ENCODE measurements around the gene CSGALNACT2. TPM values are rescaled to one million over a fixed set of nuclear protein-coding genes. Genes with fewer than 3 reads are reported as not detected.
A peak's percentile ranks its signal among the peaks of the same experiment; 100 is the strongest.

Gene CSGALNACT2
- total RNA-seq, 2 experiments from 2014 or later, result 19.3 to 19.5 TPM

DNA sequence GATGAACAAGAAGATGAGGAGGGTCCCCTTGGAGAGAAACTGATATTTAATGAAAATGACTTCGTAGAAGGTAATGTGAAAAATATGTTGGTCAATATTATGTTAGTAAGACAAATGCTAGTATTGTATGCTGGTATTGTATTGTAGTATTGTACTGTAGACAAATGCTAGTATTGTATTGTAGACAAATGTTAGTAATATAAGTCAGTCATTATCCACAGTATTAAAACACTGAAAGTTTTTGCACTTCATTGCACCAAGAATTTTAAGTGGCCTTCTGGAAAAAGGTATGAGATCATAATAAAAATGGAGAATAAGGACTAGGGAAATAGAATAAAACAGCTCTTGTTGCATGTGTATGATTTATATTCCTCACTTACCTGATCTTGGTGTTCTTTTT is 17.5 kb downstream of the CSGALNACT2 start:
- Mint-ChIP-seq H3K36me3 (ENCODE audit: low read depth) (peaks cover 12% of the 10 kb centered on the region), H3K27ac (no peak overlapping the region), H3K4me1 (peaks cover 52% of the 10 kb centered on the region), H3K4me3 (no peak overlapping the region), H3K9me3 (ENCODE audit: low read depth) (no peaks in the 10 kb centered on the region), H3K27me3 (no peaks in the 10 kb centered on the region)
- DNase-seq (no peak), ATAC-seq (no peak)
- ChIA-PET CTCF (interaction anchor here (1.0 to 2.3 kb wide), 3 partner anchors 14 to 46 kb away, joined by 3 to 10 read pairs (median 3); no protein-coding TSS in a partner anchor), POLR2A (interaction anchor here (0.9 kb wide), 1 partner anchor 16 kb away, joined by 3 read pairs; no protein-coding TSS in a partner anchor)
- intact Hi-C loops (cut with DNase I, micrococcal nuclease), result no loop called here

DNA sequence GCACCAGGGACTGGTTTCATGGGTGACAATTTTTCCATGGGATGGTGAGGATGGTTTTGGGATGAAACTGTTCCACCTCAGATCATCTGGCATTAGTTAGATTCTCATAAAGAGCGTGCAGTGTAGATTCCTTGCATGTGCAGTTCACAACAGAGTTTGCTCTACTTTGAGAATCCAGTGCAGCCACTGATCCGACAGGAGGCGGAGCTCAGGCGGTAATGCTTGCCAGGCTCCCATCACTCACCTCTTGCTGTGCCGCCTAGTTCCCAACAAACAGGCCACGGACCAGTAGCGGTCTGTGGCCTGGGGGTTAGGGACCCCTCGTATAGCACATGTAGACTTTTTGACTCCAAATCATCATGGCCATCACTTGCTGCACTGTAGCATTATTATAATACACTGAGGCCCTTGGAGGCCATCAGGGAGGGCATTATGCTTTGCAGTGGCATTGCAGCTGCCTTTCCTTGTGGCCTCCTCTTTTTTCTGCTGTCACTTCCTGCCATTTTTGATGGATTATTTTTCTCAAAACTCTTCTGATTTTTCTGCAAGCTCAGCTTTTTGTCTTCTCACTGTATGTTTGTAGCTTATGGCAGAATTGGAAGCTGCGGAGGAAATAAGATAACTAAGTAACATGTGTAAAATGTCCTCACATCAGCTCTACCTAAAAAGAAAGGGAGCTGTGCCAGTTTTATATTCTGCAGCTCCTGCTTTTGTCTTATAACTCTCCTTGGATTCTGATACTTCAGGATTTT is 18.5 kb downstream of the CSGALNACT2 start:
- DNase-seq, result no peak
- ChIA-PET POLR2A (interaction anchor here (1.3 kb wide), 1 partner anchor 17 kb away, joined by 5 read pairs; no protein-coding TSS in a partner anchor), CTCF (interaction anchor here (0.6 to 1.7 kb wide), 5 partner anchors 13 to 925 kb away, joined by 3 to 4 read pairs (median 3); no protein-coding TSS in a partner anchor)
- peaks cover 22% of the 10 kb centered on the region for H3K36me3 Mint-ChIP-seq (ENCODE audit: low read depth)
- intact Hi-C loops (cut with DNase I, micrococcal nuclease), result no loop called here
- peak overlapping the region; percentile 51 for H3K27ac Mint-ChIP-seq
- no peaks in the 10 kb centered on the region for H3K27me3 Mint-ChIP-seq
- no peak for ATAC-seq
- peaks cover 54% of the 10 kb centered on the region for H3K4me1 Mint-ChIP-seq
- H3K4me3 Mint-ChIP-seq, result no peak overlapping the region
- no peaks in the 10 kb centered on the region for H3K9me3 Mint-ChIP-seq (ENCODE audit: low read depth)

DNA sequence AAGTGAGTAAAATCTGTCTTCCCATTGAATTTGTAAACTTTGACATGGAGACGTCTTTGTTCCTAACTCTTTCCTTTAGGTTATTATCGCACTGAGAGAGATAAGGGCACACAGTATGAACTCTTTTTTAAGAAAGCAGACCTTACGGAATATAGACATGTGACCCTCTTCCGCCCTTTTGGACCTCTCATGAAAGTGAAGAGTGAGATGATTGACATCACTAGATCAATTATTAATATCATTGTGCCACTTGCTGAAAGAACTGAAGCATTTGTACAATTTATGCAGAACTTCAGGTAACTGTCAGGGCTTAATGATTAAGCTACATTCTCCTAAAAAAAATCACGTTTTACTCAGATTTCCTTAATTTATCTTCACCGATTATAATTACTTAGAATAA is 20.4 kb downstream of the CSGALNACT2 start:
- DNase-seq, result no peak
- no peak overlapping the region for H3K27ac Mint-ChIP-seq
- CTCF ChIA-PET, result interaction anchor here (1.2 kb wide), 1 partner anchor 19 kb away, joined by 3 read pairs; no protein-coding TSS in a partner anchor
- POLR2A ChIA-PET, result interaction anchor here (0.6 kb wide), 1 partner anchor 44 kb away, joined by 3 read pairs; no protein-coding TSS in a partner anchor
- intact Hi-C loops (cut with DNase I, micrococcal nuclease), result no loop called here
- no peaks in the 10 kb centered on the region for H3K9me3 Mint-ChIP-seq (ENCODE audit: low read depth)
- H3K36me3 Mint-ChIP-seq (ENCODE audit: low read depth), result peaks cover 37% of the 10 kb centered on the region
- H3K4me1 Mint-ChIP-seq, result peaks cover 64% of the 10 kb centered on the region
- no peaks in the 10 kb centered on the region for H3K27me3 Mint-ChIP-seq
- no peak overlapping the region for H3K4me3 Mint-ChIP-seq
- ATAC-seq, result no peak

DNA sequence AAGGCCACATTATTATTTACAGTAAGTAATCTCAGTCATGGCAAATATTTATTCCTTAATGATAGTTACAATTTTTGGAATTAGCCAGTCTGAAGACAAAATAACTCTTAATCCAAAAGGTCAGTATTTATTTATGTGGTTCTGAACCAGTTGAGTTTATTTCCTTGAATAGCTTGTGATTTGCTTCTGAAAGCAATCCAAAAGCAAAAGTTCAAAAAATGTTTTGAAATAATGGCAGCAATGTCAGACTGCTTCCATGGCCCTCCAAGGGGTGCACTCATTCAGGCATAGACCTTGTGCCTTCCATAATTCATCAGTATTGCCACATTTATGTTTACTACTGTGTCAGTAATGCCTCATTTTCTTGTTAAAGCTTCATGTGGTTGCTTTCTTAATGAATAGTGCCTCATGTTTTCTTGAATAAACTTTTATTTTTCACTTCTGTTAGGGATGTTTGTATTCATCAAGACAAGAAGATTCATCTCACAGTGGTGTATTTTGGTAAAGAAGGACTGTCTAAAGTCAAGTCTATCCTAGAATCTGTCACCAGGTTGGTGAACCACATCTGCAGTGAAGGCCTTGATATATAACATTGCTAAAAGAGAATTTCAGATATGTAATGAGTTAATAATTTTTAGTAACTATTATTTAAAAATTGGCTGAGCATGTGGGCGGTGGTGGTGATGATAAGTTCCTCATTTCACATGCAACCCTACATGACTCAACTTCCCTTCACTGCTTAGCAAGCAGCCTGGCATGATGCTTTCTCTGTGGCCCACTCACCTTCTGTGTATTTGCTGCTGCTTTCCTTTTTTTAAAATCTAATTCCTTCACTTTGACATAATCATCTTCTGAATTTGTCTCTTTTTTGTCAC is 22.0 kb downstream of the CSGALNACT2 start:
- peaks cover 45% of the 10 kb centered on the region for H3K36me3 Mint-ChIP-seq (ENCODE audit: low read depth)
- ATAC-seq, result peak; percentile 86
- peak overlapping the region; percentile 94 for H3K27ac Mint-ChIP-seq
- intact Hi-C loops (cut with DNase I, micrococcal nuclease), result loop anchor here (1.0 kb wide), 1 partner anchor 20 kb away; no protein-coding TSS in a partner anchor
- no peaks in the 10 kb centered on the region for H3K27me3 Mint-ChIP-seq
- CTCF ChIA-PET, result interaction anchor here (1.2 to 2.8 kb wide), 3 partner anchors 9 to 21 kb away, joined by 3 to 11 read pairs (median 5); no protein-coding TSS in a partner anchor
- peak; percentile 68 for DNase-seq
- H3K9me3 Mint-ChIP-seq (ENCODE audit: low read depth), result no peaks in the 10 kb centered on the region
- POLR2A ChIA-PET, result interaction anchor here (0.7 to 1.9 kb wide), 3 partner anchors 20 to 249 kb away, joined by 4 to 16 read pairs (median 13); partner anchors contain the start of genes CSGALNACT2 and HNRNPF
- H3K4me1 Mint-ChIP-seq, result peaks cover 59% of the 10 kb centered on the region
- peak overlapping the region; percentile 22 for H3K4me3 Mint-ChIP-seq

DNA sequence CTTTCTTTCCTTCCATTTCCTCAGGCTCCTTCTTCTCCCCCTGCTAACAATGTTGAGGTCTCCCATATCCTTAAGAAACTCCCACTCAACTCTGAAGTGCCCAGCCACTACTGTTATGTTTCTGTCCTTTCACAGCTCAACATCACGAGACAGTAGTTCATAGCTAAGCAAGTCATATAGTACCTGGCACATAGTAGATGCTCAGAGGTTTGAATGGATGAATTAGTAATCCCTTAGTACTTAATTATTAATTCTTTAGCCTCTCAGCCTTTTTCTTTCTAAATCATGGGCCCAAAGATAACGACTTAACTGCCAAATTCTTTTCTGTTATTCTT is 22.6 kb downstream of the CSGALNACT2 start:
- Mint-ChIP-seq H3K36me3 (ENCODE audit: low read depth) (peaks cover 41% of the 10 kb centered on the region), H3K4me3 (peak overlapping the region; percentile 22), H3K27me3 (no peaks in the 10 kb centered on the region), H3K27ac (peak overlapping the region; percentile 94), H3K4me1 (peaks cover 54% of the 10 kb centered on the region), H3K9me3 (ENCODE audit: low read depth) (no peaks in the 10 kb centered on the region)
- ATAC-seq (peak; percentile 92), DNase-seq (no peak)
- CTCF ChIA-PET, result interaction anchor here (2.8 kb wide), 1 partner anchor 20 kb away, joined by 11 read pairs; no protein-coding TSS in a partner anchor
- POLR2A ChIA-PET, result interaction anchor here (0.7 to 1.9 kb wide), 3 partner anchors 20 to 248 kb away, joined by 4 to 16 read pairs (median 13); partner anchors contain the start of genes CSGALNACT2 and HNRNPF
- intact Hi-C loops (cut with DNase I, micrococcal nuclease), result loop anchor here (1.0 kb wide), 1 partner anchor 21 kb away; no protein-coding TSS in a partner anchor

DNA sequence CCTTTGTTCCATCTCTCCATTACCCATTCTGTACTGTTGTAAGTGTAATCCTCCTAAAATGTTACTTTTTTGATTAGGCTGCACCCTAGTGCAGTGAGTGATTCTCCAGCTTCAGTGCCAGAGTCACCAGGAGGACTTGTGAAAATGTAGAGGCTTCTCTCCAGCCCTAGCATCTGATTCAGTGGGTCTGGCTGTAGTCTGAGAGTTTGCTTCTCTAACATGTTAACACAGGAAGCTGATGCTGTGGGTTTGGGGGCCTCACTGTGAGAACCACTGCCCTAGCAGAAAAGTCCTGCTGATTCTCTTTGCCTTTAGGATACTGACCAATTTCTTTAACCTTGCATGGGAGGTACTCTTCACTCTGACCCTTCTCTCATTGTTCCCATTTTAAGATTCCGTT is 24.4 kb downstream of the CSGALNACT2 start:
- Mint-ChIP-seq H3K27ac (peak overlapping the region; percentile 5), H3K9me3 (ENCODE audit: low read depth) (no peaks in the 10 kb centered on the region), H3K4me3 (no peak overlapping the region), H3K36me3 (ENCODE audit: low read depth) (peaks cover 36% of the 10 kb centered on the region), H3K4me1 (peaks cover 52% of the 10 kb centered on the region), H3K27me3 (no peaks in the 10 kb centered on the region)
- ChIA-PET CTCF (interaction anchor here (1.4 to 2.8 kb wide), 2 partner anchors 22 to 23 kb away, joined by 4 to 11 read pairs; no protein-coding TSS in a partner anchor), POLR2A (no interaction called here)
- DNase-seq (no peak), ATAC-seq (no peak)
- intact Hi-C loops (cut with DNase I, micrococcal nuclease), result no loop called here

DNA sequence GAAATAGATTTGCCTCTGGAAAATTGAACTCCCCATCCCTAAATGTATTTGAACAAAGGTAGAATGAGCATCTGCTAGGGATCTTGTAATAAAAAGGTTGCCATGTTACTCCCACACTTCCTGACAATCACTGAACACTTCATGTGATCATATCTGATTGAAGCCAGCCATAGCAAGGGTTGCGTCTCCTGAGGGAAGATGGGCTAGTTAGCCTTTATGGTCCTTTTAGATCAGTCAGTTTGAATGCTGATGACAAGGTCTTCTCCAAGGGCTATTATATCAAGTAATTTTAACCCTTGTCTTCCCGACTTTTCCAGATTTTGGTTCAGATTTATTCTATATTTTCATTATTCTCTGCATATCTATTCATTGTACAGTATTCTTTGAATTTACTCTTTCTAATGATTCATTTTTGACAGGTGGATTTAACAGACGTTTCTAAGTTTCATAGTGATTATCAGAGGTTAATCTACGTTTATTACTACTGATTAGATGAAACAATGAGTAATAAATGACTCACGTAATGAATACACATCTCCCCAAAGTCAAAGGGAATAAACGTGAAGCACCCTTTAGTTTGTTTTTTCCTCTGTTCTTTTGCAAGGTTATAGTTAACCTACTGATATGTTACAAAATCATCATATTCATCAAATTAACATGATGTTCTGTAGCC is 28.1 kb downstream of the CSGALNACT2 start:
- ATAC-seq (peak; percentile 58), DNase-seq (no peak)
- Mint-ChIP-seq H3K4me3 (no peak overlapping the region), H3K27me3 (no peaks in the 10 kb centered on the region), H3K9me3 (ENCODE audit: low read depth) (no peaks in the 10 kb centered on the region), H3K36me3 (ENCODE audit: low read depth) (peaks cover 48% of the 10 kb centered on the region), H3K27ac (peak overlapping the region; percentile 7), H3K4me1 (peaks cover 32% of the 10 kb centered on the region)
- intact Hi-C loops (cut with DNase I, micrococcal nuclease), result loop anchor here in 1 of 2 experiments (5.0 kb wide), 1 partner anchor 44 kb away; no protein-coding TSS in a partner anchor
- POLR2A ChIA-PET, result no interaction called here
- CTCF ChIA-PET, result interaction anchor here (1.2 to 1.4 kb wide), 2 partner anchors 14 to 36 kb away, joined by 4 to 6 read pairs; no protein-coding TSS in a partner anchor

DNA sequence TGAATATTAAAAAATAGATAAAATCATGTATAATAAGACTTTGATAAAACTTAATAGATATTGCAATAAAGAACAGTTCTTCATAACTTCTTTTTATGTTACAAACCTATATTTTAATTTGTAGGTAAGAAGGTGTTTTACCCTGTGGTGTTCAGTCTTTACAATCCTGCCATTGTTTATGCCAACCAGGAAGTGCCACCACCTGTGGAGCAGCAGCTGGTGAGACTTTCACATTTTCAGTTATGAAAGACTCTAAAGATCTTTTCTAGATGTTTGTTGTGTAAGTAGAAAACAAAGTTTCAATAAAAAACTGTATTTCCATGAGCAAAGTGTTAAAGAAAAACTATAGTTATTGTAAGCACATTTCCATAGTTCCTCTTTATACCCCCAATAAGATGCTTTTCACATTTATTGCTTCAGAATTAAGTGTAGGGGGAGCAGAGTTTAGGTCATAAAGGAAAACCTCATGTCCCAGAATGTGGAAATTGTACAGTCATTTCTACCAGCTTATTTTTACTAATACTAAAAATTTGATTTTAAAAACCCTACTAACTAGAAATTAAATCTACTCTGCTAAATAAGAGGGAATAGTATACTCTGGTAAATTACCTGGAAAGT is 28.7 kb downstream of the CSGALNACT2 start:
- no peaks in the 10 kb centered on the region for H3K9me3 Mint-ChIP-seq (ENCODE audit: low read depth)
- peaks cover 29% of the 10 kb centered on the region for H3K4me1 Mint-ChIP-seq
- no peak overlapping the region for H3K27ac Mint-ChIP-seq
- ATAC-seq (peak; percentile 16), DNase-seq (no peak)
- H3K27me3 Mint-ChIP-seq, result no peaks in the 10 kb centered on the region
- ChIA-PET POLR2A (no interaction called here), CTCF (interaction anchor here (1.2 kb wide), 1 partner anchor 35 kb away, joined by 6 read pairs; no protein-coding TSS in a partner anchor)
- no peak overlapping the region for H3K4me3 Mint-ChIP-seq
- peaks cover 48% of the 10 kb centered on the region for H3K36me3 Mint-ChIP-seq (ENCODE audit: low read depth)
- intact Hi-C loops (cut with DNase I, micrococcal nuclease), result loop anchor here in 1 of 2 experiments (5.0 kb wide), 1 partner anchor 45 kb away; no protein-coding TSS in a partner anchor

DNA sequence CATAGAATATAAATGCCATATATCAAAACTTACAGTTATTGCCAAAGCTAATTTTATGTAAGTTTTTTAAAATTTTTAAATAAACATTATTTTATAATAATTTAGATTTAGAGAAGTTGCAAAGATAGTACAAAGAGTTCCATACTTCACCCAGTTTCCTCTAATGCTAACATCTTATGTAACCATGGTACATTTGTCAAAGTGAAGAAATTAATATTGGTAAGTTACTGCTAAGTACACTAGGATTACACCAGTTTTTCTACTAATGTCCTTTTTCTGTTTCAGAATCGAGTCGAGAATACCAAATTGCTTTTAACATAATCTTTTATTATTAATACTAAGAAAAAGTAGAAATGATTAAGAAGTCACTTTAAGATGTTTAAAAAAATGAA is 29.2 kb downstream of the CSGALNACT2 start:
- Mint-ChIP-seq H3K4me1 (peaks cover 24% of the 10 kb centered on the region), H3K27ac (no peak overlapping the region), H3K4me3 (no peak overlapping the region), H3K9me3 (ENCODE audit: low read depth) (no peaks in the 10 kb centered on the region), H3K27me3 (no peaks in the 10 kb centered on the region), H3K36me3 (ENCODE audit: low read depth) (peaks cover 47% of the 10 kb centered on the region)
- no peak for ATAC-seq
- DNase-seq, result no peak
- CTCF ChIA-PET, result interaction anchor here (1.2 kb wide), 2 partner anchors 23 to 34 kb away, joined by 3 to 6 read pairs; no protein-coding TSS in a partner anchor
- intact Hi-C loops (cut with DNase I, micrococcal nuclease), result loop anchor here in 1 of 2 experiments (5.0 kb wide), 1 partner anchor 45 kb away; no protein-coding TSS in a partner anchor
- POLR2A ChIA-PET, result no interaction called here

DNA sequence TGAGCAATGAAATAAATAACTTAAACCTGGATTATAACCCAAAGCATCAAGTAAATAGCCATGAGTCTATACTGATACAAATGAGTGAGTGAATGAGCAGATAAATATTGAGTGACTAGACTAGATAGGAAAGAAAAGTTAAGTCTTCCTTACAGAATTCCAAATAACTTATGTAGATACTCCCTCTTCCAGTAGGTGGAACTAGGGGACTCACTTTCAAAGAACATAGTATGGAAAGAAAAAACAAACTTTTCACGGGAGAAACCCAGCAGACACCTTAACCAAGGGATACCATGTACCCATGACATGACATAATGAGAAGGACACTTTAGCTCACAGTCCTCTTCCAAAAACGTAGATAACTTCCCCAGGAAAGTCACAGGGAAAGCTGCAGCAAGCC is 32.2 kb downstream of the CSGALNACT2 start:
- ChIA-PET CTCF (interaction anchor here (0.8 to 3.1 kb wide), 3 partner anchors 10 to 32 kb away, joined by 3 to 10 read pairs (median 4); no protein-coding TSS in a partner anchor), POLR2A (no interaction called here)
- H3K27me3 Mint-ChIP-seq, result no peaks in the 10 kb centered on the region
- H3K9me3 Mint-ChIP-seq (ENCODE audit: low read depth), result no peaks in the 10 kb centered on the region
- ATAC-seq (no peak), DNase-seq (no peak)
- H3K4me3 Mint-ChIP-seq, result no peak overlapping the region
- H3K36me3 Mint-ChIP-seq (ENCODE audit: low read depth), result peaks cover 45% of the 10 kb centered on the region
- peaks cover 19% of the 10 kb centered on the region for H3K4me1 Mint-ChIP-seq
- H3K27ac Mint-ChIP-seq, result no peak overlapping the region
- intact Hi-C loops (cut with DNase I, micrococcal nuclease), result no loop called here
